ENCODE measurements around the gene PTH. TPM values are rescaled to one million over a fixed set of nuclear protein-coding genes. Genes with fewer than 3 reads are reported as not detected.
A peak's percentile ranks its signal among the peaks of the same experiment; 100 is the strongest.

Gene PTH
- total RNA-seq, 1 donor from 2014 or later = not detected

DNA sequence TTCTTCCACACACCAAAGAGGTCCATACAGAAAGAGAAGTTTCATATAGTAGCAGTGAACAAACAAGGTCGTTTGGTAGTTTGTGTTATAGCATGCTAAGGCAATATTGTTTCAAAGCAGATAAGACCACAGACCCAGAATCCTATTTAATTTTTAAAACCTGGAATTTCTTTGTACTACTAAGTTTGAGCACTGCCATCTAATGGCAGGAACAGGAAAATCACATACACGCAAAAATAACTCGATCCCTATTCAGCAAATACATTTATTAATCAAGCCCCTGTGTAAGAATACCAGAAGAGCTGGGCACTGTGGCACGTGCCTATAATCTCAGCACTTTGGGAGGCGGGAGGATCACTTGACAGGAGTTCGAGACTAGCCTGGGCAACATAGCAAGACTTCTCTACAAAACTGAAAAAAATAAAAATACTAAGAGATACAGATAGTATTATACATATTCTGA lies 29.9 kb downstream of the PTH start:
- Mint-ChIP-seq H3K4me1 (ENCODE audit: low read depth) (peaks cover 16% of the 10 kb centered on the region), H3K27me3 (peaks cover 3% of the 10 kb centered on the region), H3K36me3 (ENCODE audit: insufficient read depth) (peaks cover 2% of the 10 kb centered on the region), H3K9me3 (ENCODE audit: low read depth) (peaks cover 10% of the 10 kb centered on the region), H3K4me3 (ENCODE audit: low read depth) (no peak overlapping the region), H3K27ac (peak overlapping the region; percentile 81)
- DNase-seq (ENCODE audit: low spot score, unreplicated experiment) = no peak
- TF ChIP-seq, protein P1, sequence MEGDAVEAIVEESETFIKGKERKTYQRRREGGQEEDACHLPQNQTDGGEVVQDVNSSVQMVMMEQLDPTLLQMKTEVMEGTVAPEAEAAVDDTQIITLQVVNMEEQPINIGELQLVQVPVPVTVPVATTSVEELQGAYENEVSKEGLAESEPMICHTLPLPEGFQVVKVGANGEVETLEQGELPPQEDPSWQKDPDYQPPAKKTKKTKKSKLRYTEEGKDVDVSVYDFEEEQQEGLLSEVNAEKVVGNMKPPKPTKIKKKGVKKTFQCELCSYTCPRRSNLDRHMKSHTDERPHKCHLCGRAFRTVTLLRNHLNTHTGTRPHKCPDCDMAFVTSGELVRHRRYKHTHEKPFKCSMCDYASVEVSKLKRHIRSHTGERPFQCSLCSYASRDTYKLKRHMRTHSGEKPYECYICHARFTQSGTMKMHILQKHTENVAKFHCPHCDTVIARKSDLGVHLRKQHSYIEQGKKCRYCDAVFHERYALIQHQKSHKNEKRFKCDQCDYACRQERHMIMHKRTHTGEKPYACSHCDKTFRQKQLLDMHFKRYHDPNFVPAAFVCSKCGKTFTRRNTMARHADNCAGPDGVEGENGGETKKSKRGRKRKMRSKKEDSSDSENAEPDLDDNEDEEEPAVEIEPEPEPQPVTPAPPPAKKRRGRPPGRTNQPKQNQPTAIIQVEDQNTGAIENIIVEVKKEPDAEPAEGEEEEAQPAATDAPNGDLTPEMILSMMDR (IDR thresholded peaks at IDR 0.05; ENCODE audit: unreplicated experiment) = peak; percentile 66

DNA sequence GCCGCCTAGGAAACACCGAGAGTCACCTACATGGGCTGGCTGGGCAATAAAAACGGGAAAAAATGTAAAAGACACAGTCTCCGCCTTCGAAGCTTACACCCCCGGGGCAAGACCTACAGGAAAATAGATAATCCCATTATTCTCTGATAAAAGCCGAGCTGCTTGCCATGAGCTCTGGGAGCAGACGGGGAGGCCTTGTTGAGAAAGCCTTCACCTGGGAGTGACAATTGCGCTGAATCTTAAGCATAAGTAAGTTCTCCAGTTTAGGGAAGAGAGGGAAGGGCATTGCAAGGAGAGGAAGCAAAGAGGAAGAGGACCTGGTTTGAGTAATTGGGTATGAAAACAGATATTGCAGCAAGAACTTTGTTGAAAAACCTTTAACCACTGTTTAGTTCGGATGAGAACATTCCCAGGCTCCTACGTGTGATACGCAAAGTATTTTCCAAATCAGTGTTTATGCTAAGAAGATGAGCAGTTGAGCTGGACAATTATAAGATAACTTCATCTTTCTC lies 32.0 kb downstream of the PTH start:
- H3K27me3 Mint-ChIP-seq = no peaks in the 10 kb centered on the region
- TF ChIP-seq, protein P1 (IDR thresholded peaks at IDR 0.05; ENCODE audit: unreplicated experiment) = no peak
- peak overlapping the region; percentile 99 for H3K4me3 Mint-ChIP-seq (ENCODE audit: low read depth)
- no peak for DNase-seq (ENCODE audit: low spot score, unreplicated experiment)
- H3K4me1 Mint-ChIP-seq (ENCODE audit: low read depth) = peaks cover 16% of the 10 kb centered on the region
- H3K9me3 Mint-ChIP-seq (ENCODE audit: low read depth) = peaks cover 3% of the 10 kb centered on the region
- H3K27ac Mint-ChIP-seq = peak overlapping the region; percentile 99
- peaks cover 6% of the 10 kb centered on the region for H3K36me3 Mint-ChIP-seq (ENCODE audit: insufficient read depth)

DNA sequence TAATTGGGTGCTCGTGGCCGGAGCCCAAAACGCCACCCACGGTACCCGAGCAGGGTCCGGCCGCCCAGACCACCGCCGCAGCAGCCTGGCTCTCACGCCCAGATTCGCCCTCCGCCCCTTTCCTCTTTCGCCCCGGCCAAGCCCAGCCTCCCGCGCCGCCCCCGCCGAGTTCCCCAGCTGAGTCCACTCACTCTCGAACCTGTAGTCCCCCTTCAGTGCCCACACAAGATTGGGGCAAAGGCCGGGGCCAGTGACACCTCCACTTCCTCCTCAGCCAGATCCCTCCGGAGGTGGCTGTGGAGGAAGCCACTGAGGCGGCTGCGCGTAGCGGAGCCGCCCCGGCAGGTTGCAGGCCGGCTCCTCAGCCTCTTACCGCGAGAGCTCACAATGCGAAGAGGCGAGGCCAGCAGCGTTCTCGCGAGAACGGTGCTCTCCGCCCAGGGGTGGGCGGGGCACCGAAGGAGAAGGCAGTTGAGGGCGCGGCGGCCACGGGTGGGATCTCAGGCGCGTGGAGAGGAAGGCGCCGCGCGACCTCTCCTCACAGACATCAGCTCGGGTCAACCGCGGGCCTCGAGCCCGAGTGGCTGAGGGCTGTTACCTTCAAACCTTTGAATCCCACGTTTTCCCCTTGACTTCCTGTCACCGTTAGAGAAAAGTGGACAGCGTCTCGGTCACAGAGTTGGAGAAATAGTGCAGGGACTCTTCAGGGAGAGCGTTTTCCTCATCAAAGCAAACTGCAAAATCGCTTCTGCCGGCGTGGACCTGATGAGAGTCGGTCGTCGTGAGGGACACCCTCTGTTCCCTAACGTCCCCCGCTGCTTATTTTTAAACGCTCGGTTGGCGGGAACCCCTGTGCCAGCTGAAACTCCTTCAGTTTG lies 32.7 kb downstream of the PTH start, which contains the start of gene BTBD10:
Gene BTBD10 (minus strand): TSS at position 322 of the 878 bp plus-strand sequence. CDS start 18,098 bp downstream, outside the sequence.
- peaks cover 8% of the 10 kb centered on the region for H3K36me3 Mint-ChIP-seq (ENCODE audit: insufficient read depth)
- no peaks in the 10 kb centered on the region for H3K27me3 Mint-ChIP-seq
- TF ChIP-seq, protein P1 (IDR thresholded peaks at IDR 0.05; ENCODE audit: unreplicated experiment) = no peak
- peaks cover 3% of the 10 kb centered on the region for H3K9me3 Mint-ChIP-seq (ENCODE audit: low read depth)
- H3K4me1 Mint-ChIP-seq (ENCODE audit: low read depth) = peaks cover 16% of the 10 kb centered on the region
- DNase-seq (ENCODE audit: low spot score, unreplicated experiment) = peak; percentile 87
- peak within 1 kb of the TSS; percentile 99 for H3K4me3 Mint-ChIP-seq (ENCODE audit: low read depth)
- peak within 1 kb of the TSS; percentile 99 for H3K27ac Mint-ChIP-seq

DNA sequence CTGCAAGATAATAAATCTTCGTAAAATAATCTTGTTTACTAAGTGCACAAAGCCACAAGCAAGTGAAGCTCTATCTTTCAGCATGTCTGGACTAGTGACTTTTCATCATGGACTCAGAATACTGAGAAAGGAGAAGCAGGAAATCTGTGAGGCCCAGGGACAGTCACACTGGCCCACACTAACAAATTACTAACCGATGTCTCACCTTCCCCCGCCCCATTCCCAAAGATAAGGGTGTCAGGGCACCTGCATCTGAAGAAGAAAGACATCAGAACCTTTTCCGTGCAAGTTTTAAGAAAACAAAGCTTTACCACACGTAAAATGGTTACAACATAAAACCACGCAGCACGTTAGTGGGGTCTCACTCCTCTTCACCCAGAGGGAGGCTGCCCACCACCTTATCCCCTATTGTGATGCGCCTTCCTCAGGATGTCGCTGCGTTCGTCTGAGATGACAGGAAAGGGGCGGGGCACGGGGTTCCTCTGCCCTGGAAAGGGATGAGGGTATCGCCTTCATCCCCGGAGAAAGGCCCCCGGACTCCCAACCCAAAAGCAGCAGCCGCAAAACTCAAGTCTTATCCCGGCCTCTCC lies 33.4 kb downstream of the PTH start:
- H3K4me3 Mint-ChIP-seq (ENCODE audit: low read depth) = peak overlapping the region; percentile 99
- peaks cover 3% of the 10 kb centered on the region for H3K9me3 Mint-ChIP-seq (ENCODE audit: low read depth)
- peak overlapping the region; percentile 99 for H3K27ac Mint-ChIP-seq
- H3K27me3 Mint-ChIP-seq = no peaks in the 10 kb centered on the region
- H3K4me1 Mint-ChIP-seq (ENCODE audit: low read depth) = peaks cover 16% of the 10 kb centered on the region
- DNase-seq (ENCODE audit: low spot score, unreplicated experiment) = peak; percentile 23
- H3K36me3 Mint-ChIP-seq (ENCODE audit: insufficient read depth) = peaks cover 8% of the 10 kb centered on the region
- TF ChIP-seq, protein P1 (IDR thresholded peaks at IDR 0.05; ENCODE audit: unreplicated experiment) = no peak

DNA sequence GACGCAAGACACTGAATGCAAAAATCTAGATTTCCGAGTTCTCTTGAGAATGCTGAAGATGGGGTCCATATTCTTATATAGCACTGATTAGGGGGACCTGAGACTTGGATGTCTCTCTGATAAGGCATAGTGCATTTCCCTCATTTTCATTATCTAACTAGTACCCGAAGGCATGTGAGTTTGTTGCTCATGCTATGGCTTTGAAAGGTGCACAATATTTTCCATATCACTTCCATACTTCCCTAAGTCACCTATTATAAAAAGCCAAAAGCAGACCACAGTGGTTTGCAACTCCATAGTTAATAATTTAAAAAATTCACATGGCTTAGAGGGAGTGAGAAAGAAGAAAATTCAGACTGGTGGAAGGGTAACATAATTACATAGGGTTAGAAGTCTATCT lies 34.5 kb downstream of the PTH start:
- H3K4me3 Mint-ChIP-seq (ENCODE audit: low read depth) = peak overlapping the region; percentile 99
- TF ChIP-seq, protein P1 (IDR thresholded peaks at IDR 0.05; ENCODE audit: unreplicated experiment) = no peak

More for the DNA sequence above, 34.5 kb downstream of the PTH start:
- H3K4me1 Mint-ChIP-seq (ENCODE audit: low read depth) = peaks cover 16% of the 10 kb centered on the region
- peaks cover 3% of the 10 kb centered on the region for H3K9me3 Mint-ChIP-seq (ENCODE audit: low read depth)
- no peak overlapping the region for H3K27ac Mint-ChIP-seq
- peaks cover 8% of the 10 kb centered on the region for H3K36me3 Mint-ChIP-seq (ENCODE audit: insufficient read depth)
- no peaks in the 10 kb centered on the region for H3K27me3 Mint-ChIP-seq
- no peak for DNase-seq (ENCODE audit: low spot score, unreplicated experiment)
